DOHH2 (cell line): Measurements from ENCODE around the gene BRDT.

Source experiments
- CTCF ChIP-seq: fragments of 200-600 bp; sonication (generic); IDR thresholded peaks from one replicate; pipeline ENCODE4 v1.5.1; 2014; ENCODE audit warnings: antibody characterized with exemption, mild to moderate bottlenecking, low read depth, low read length; ENCODE audit not compliant: poor library complexity, severe bottlenecking
- EZH2phosphoT487 ChIP-seq: fragments of 200-600 bp; sonication (generic); IDR thresholded peaks from 2 replicates; pipeline ENCODE4 v1.6.1; 2017; ENCODE audit warnings: borderline replicate concordance, mild to moderate bottlenecking, antibody characterized with exemption, low read length, moderate library complexity, mixed read lengths

- TF ChIP-seq CTCF = no peak
- no peak for TF ChIP-seq EZH2phosphoT487
Observed at GRCh38 chr1:91958926-91959325, 9.7 kb downstream of the BRDT start.
